Liver (tissue), 9 donors: ENCODE data around the gene IFNAR1. TPM values are rescaled to one million over a fixed set of nuclear protein-coding genes. Genes with fewer than 3 reads are reported as not detected.

Experiments used
- DNase-seq: peaks from one replicate; pipeline ENCODE4 v3.0.0-alpha.2; 2017; ENCODE audit warnings: low spot score
- H3K27ac ChIP-seq, 2 donors: one replicate each; pipeline ENCODE4 v1.7.0; 2013; ENCODE audit warnings: inconsistent platforms in 2 of 2, low read length in 2 of 2, control low read depth in 1 of 2, low read depth in 1 of 2, mild to moderate bottlenecking in 1 of 2
- H3K27me3 ChIP-seq, 4 donors: one replicate each; pipeline versions ENCODE4 v1.6.1 to v1.7.0; 2013; ENCODE audit warnings: low read length in 3 of 4, inconsistent platforms in 1 of 4, mild to moderate bottlenecking in 1 of 4, moderate library complexity in 1 of 4; ENCODE audit not compliant: control insufficient read depth in 4 of 4, insufficient read depth in 4 of 4
- H3K36me3 ChIP-seq, 4 donors: one replicate each; pipeline versions ENCODE4 v1.6.1 to v1.7.0; 2013; ENCODE audit warnings: low read length in 3 of 4, mild to moderate bottlenecking in 3 of 4, low read depth in 1 of 4, moderate library complexity in 1 of 4; ENCODE audit not compliant: control insufficient read depth in 4 of 4, insufficient read depth in 3 of 4
- H3K4me1 ChIP-seq, 4 donors: one replicate each; pipeline versions ENCODE4 v1.6.1 to v1.7.0; 2013; ENCODE audit warnings: low read length in 3 of 4, mild to moderate bottlenecking in 3 of 4, moderate library complexity in 1 of 4; ENCODE audit not compliant: control insufficient read depth in 4 of 4, insufficient read depth in 4 of 4
- H3K4me3 ChIP-seq, 3 donors: one replicate each; pipeline versions ENCODE4 v1.6.1 to v1.7.0; 2013; ENCODE audit warnings: low read length in 3 of 3, control low read depth in 1 of 3, low read depth in 1 of 3, mild to moderate bottlenecking in 1 of 3
- H3K9ac ChIP-seq, 2 donors: one replicate each; pipeline ENCODE4 v1.7.0; 2013; ENCODE audit warnings: low read length in 2 of 2, mild to moderate bottlenecking in 2 of 2, moderate library complexity in 2 of 2, control low read depth in 1 of 2, low read depth in 1 of 2
- H3K9me3 ChIP-seq, 4 donors: one replicate each; pipeline versions ENCODE4 v1.6.1 to v1.7.0; 2013; ENCODE audit warnings: low read length in 3 of 4; ENCODE audit not compliant: control insufficient read depth in 4 of 4
- ATF3 ChIP-seq: IDR thresholded peaks from 2 replicates; pipeline ENCODE4 v1.6.1; 2016; ENCODE audit warnings: antibody characterized with exemption
- CTCF ChIP-seq: fragments of 150-350 bp; IDR thresholded peaks from 2 replicates; pipeline ENCODE4 v1.5.1; 2017; ENCODE audit warnings: improper control_type of control experiment, low read depth, low read length; ENCODE audit not compliant: missing input control
- EGR1 ChIP-seq, 2 donors: IDR thresholded peaks; 2 replicates each; pipeline ENCODE4 v1.6.1; 2016 to 2018; ENCODE audit warnings: antibody characterized with exemption in 2 of 2, low read depth in 2 of 2
- FOXA1 ChIP-seq: IDR thresholded peaks from 2 replicates; pipeline ENCODE4 v1.6.1; 2016; ENCODE audit warnings: antibody characterized with exemption
- FOXA2 ChIP-seq: IDR thresholded peaks from 2 replicates; pipeline ENCODE4 v1.6.1; 2016; ENCODE audit warnings: antibody characterized with exemption
- GABPA ChIP-seq, 2 donors: IDR thresholded peaks in 1 of 2; conservative IDR thresholded peaks in 1 of 2; 2 replicates each; pipeline ENCODE4 v1.6.1; 2016; ENCODE audit warnings: antibody characterized with exemption in 2 of 2, mild to moderate bottlenecking in 1 of 2, moderate library complexity in 1 of 2
- HNF4A ChIP-seq, 2 donors: conservative IDR thresholded peaks; 2 replicates each; pipeline ENCODE4 v1.6.1; 2016; ENCODE audit warnings: antibody characterized with exemption in 2 of 2, mild to moderate bottlenecking in 2 of 2
- HNF4G ChIP-seq: IDR thresholded peaks from 2 replicates; pipeline ENCODE4 v1.6.1; 2016; ENCODE audit warnings: antibody characterized with exemption
- JUND ChIP-seq, 2 donors: IDR thresholded peaks; 2 replicates each; pipeline ENCODE4 v1.6.1; 2016; ENCODE audit warnings: antibody characterized with exemption in 2 of 2
- NR2F2 ChIP-seq: IDR thresholded peaks from 2 replicates; pipeline ENCODE4 v1.6.1; 2016; ENCODE audit warnings: antibody characterized with exemption
- REST ChIP-seq: IDR thresholded peaks from 2 replicates; pipeline ENCODE4 v1.6.1; 2016; ENCODE audit warnings: antibody characterized with exemption, mild to moderate bottlenecking
- RXRA ChIP-seq, 2 donors: IDR thresholded peaks; 2 replicates each; pipeline ENCODE4 v1.6.1; 2017 to 2018; ENCODE audit warnings: antibody characterized with exemption in 2 of 2, mild to moderate bottlenecking in 1 of 2
- SP1 ChIP-seq: IDR thresholded peaks from 2 replicates; pipeline ENCODE4 v1.6.1; 2018; ENCODE audit warnings: antibody characterized with exemption, mild to moderate bottlenecking
- TAF1 ChIP-seq: conservative IDR thresholded peaks from 2 replicates; pipeline ENCODE4 v1.6.1; 2016; ENCODE audit warnings: antibody characterized with exemption, mild to moderate bottlenecking
- YY1 ChIP-seq: IDR thresholded peaks from 2 replicates; pipeline ENCODE4 v1.6.1; 2016; ENCODE audit warnings: antibody characterized with exemption, mild to moderate bottlenecking
- ZBTB33 ChIP-seq: IDR thresholded peaks from 2 replicates; pipeline ENCODE4 v1.6.1; 2016; ENCODE audit warnings: antibody characterized with exemption
- WGBS: extraction: QIAGEN DNeasy Blood & Tissue Kit; methylation state at CpG from one replicate; pipeline ENCODE4 v1.1.7; 2013; 5-methylcytosine and 5-hydroxymethylcytosine counted together
- polyA plus RNA-seq, 2 donors: library from polyadenylated mRNA; stranded (reverse) in 1 of 2; unstranded in 1 of 2; fragments of 200-250 nt in 1 of 2; fragments of >200 nt in 1 of 2; fragmentation: Nextera tagmentation in 1 of 2; extraction: Ambion mirVana in 1 of 2; gene quantifications; one replicate each; pipeline versions ENCODE4 v1.2.1 to v1.2.3, GENCODE V29; 2013 to 2015
- total RNA-seq, 2 donors: library from RNA; depleted of rRNA; stranded (reverse); fragments of >200 nt; gene quantifications; one replicate each; pipeline ENCODE4 v1.2.3, GENCODE V29; 2014
- donor health status: healthy.
- donor health status: healthy.
- donor health status: healthy.
- donor health status: healthy.
- donor health status: healthy.

Gene IFNAR1
- total and polyA plus RNA-seq, 4 donors: 31.1 to 54.3 (median 46.2) TPM

GRCh38 chr21:33368124-33368523 is 43.4 kb downstream of the IFNAR1 start:
- Histone ChIP-seq H3K27ac (no peak overlapping the region), H3K9ac (no peak overlapping the region), H3K9me3 (peaks cover 2 to 12% (median 6%) of the 10 kb centered on the region in 4 donors), H3K36me3 (no peaks in the 10 kb centered on the region), H3K4me1 (no peaks in the 10 kb centered on the region), H3K27me3 (no peaks in the 10 kb centered on the region), H3K4me3 (no peak overlapping the region)
- no peak for DNase-seq
- no peak for TF ChIP-seq ZBTB33
- TF ChIP-seq SP1: no peak
- no peak for TF ChIP-seq FOXA1
- no peak for TF ChIP-seq GABPA (IDR thresholded peaks at IDR 0.05 in 1 of 2, conservative IDR thresholded peaks at IDR 0.05 in 1 of 2)
- 80% methylated on average over 4 of the region's 4 CpGs for WGBS

- H3K9ac ChIP-seq: no peak overlapping the region
- DNase-seq: no peak
- H3K27me3 ChIP-seq: no peaks in the 10 kb centered on the region
- H3K36me3 ChIP-seq: no peaks in the 10 kb centered on the region
- H3K4me3 ChIP-seq: no peak overlapping the region
- H3K27ac ChIP-seq: no peak overlapping the region
- peaks cover 2 to 12% (median 6%) of the 10 kb centered on the region in 4 donors for H3K9me3 ChIP-seq
- WGBS: 88% methylated on average over 3 of the region's 3 CpGs
- TF ChIP-seq CTCF: no peak
- TF ChIP-seq FOXA1: no peak
- no peak for TF ChIP-seq FOXA2
- no peak for TF ChIP-seq YY1
- TF ChIP-seq REST: no peak
- no peak for TF ChIP-seq HNF4A (conservative IDR thresholded peaks at IDR 0.05)
- TF ChIP-seq HNF4G: no peak
- no peak for TF ChIP-seq JUND (IDR thresholded peaks at IDR 0.05)
- TF ChIP-seq SP1: no peak
- H3K4me1 ChIP-seq: no peaks in the 10 kb centered on the region
Measured at GRCh38 chr21:33368576-33368975, 43.8 kb downstream of the IFNAR1 start.

GRCh38 chr21:33369586-33369985 is 44.8 kb downstream of the IFNAR1 start:
- Histone ChIP-seq H3K4me1 (no peaks in the 10 kb centered on the region), H3K9me3 (peaks cover 2 to 12% (median 6%) of the 10 kb centered on the region in 4 donors), H3K9ac (no peak overlapping the region), H3K36me3 (no peaks in the 10 kb centered on the region), H3K27me3 (no peaks in the 10 kb centered on the region), H3K4me3 (no peak overlapping the region), H3K27ac (no peak overlapping the region)
- 96% methylated on average over 1 of the region's 1 CpG for WGBS
- DNase-seq: no peak
- TF ChIP-seq CTCF: no peak
- TF ChIP-seq NR2F2: no peak
- no peak for TF ChIP-seq FOXA2
- no peak for TF ChIP-seq ATF3
- TF ChIP-seq RXRA (IDR thresholded peaks at IDR 0.05): no peak
- TF ChIP-seq EGR1 (IDR thresholded peaks at IDR 0.05; ENCODE audit: low read depth in 2 of 2): no peak
- TF ChIP-seq TAF1: no peak
